HL-60 (cell line): ENCODE measurements around the gene FTCD.

Source experiments
- POLR2AphosphoS5 ChIP-seq: IDR thresholded peaks from 2 replicates; pipeline ENCODE4 v1.6.1; 2012; ENCODE audit warnings: low read depth
- TF ChIP-seq, protein P1 (sequence below): IDR thresholded peaks from one replicate; pipeline ENCODE4 v1.5.1; 2011; ENCODE audit warnings: low read length, control low read depth, inconsistent platforms; ENCODE audit not compliant: insufficient read depth

- TF ChIP-seq, protein P1, sequence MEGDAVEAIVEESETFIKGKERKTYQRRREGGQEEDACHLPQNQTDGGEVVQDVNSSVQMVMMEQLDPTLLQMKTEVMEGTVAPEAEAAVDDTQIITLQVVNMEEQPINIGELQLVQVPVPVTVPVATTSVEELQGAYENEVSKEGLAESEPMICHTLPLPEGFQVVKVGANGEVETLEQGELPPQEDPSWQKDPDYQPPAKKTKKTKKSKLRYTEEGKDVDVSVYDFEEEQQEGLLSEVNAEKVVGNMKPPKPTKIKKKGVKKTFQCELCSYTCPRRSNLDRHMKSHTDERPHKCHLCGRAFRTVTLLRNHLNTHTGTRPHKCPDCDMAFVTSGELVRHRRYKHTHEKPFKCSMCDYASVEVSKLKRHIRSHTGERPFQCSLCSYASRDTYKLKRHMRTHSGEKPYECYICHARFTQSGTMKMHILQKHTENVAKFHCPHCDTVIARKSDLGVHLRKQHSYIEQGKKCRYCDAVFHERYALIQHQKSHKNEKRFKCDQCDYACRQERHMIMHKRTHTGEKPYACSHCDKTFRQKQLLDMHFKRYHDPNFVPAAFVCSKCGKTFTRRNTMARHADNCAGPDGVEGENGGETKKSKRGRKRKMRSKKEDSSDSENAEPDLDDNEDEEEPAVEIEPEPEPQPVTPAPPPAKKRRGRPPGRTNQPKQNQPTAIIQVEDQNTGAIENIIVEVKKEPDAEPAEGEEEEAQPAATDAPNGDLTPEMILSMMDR = no peak
- TF ChIP-seq POLR2AphosphoS5 = no peak
Observed at GRCh38 chr21:46156678-46157077, 1.3 kb upstream of the FTCD start.
